BLaER1 treated with 17β-estradiol and CSF1 and Interleukin-3, amounts not matched to agents 10 nM and 100 nM (cell line): ENCODE results near the gene TMEM247.

Experiments
- H3K27ac ChIP-seq, 11 experiments: shearing (Covaris generic); formaldehyde crosslinking; 2 replicates each; pipeline ENCODE4 v1.8.1; 2022
- H3K27me3 ChIP-seq, 11 experiments: shearing (Covaris generic); formaldehyde crosslinking; 2 replicates each; pipeline ENCODE4 v1.8.1; 2022
- H3K36me3 ChIP-seq, 11 experiments: shearing (Covaris generic); formaldehyde crosslinking; 2 replicates each; pipeline ENCODE4 v1.8.1; 2022
- H3K4me1 ChIP-seq, 10 experiments: shearing (Covaris generic); formaldehyde crosslinking; 2 replicates each; pipeline ENCODE4 v1.8.1; 2022
- H3K4me2 ChIP-seq, 11 experiments: shearing (Covaris generic); formaldehyde crosslinking; 2 replicates each; pipeline ENCODE4 v1.8.1; 2022
- H3K4me3 ChIP-seq, 10 experiments: shearing (Covaris generic); formaldehyde crosslinking; 2 replicates each; pipeline ENCODE4 v1.8.1; 2022
- H3K9ac ChIP-seq, 11 experiments: shearing (Covaris generic); formaldehyde crosslinking; 2 replicates each; pipeline ENCODE4 v1.8.1; 2022
- H3K9me3 ChIP-seq, 11 experiments: shearing (Covaris generic); formaldehyde crosslinking; replicated peaks in 1 of 11; 2 replicates each; pipeline ENCODE4 v1.8.1; 2022
- H4K20me1 ChIP-seq, 11 experiments: shearing (Covaris generic); formaldehyde crosslinking; 2 replicates each; pipeline ENCODE4 v1.8.1; 2022
- Cebpa-rat ChIP-seq, 11 experiments: shearing (Covaris generic); IDR thresholded peaks; 2 replicates each; pipeline ENCODE4 v1.8.1; 2022

Gene TMEM247

DNA sequence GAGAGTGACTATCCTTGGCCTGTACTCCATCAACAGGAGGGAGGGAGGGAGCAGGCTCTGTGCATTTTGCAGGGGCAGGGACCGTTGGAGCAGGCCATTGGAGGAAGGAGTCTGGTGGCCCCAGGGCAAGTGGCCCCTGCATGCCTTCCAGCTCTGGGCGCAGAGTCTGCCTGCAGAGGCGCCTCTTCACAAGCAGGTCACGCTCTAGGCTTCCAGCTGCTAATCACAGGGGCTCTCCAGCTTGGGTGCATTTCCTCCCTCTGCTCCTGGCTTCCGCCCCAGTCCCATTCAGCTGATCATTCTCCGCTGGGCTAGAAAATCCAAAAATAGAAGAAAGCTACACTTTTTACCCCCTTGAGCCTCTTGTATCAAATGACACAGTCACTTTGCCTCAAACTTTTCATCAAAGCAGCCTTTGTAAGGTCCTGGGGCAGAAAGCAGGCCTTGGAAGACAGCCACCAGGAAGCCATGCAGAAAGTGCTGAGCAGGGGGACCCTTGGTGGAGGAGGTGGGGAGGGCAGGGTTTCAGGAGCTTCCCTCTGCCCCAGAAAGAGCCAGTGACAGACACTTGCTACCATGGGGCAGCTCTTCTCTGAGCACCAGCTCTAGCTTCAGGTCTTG lies 11.3 kb downstream of the TMEM247 start:
- Histone ChIP-seq H3K4me3 (peak overlapping the region in 2 of 10 experiments; percentile 19 to 22; a peak in 2 of 20 replicates), H3K9me3 (no peaks in the 10 kb centered on the region), H3K9ac (peak overlapping the region; percentile 6 to 62 (median 35); a peak in 17 of 22 replicates), H3K4me2 (peak overlapping the region; percentile 54 to 90 (median 83)), H4K20me1 (0 out of 22 replicates have a peak, but pooled peaks cover 0 to 4% (median 0%) of the 10 kb centered on the region in 11 experiments), H3K27me3 (no peaks in the 10 kb centered on the region), H3K27ac (peak overlapping the region; percentile 36 to 71 (median 64); a peak in 21 of 22 replicates), H3K4me1 (peaks cover 41 to 56% (median 54%) of the 10 kb centered on the region in 10 experiments), H3K36me3 (no peaks in the 10 kb centered on the region)
- TF ChIP-seq Cebpa-rat (IDR thresholded peaks at IDR 0.05) = no peak

DNA sequence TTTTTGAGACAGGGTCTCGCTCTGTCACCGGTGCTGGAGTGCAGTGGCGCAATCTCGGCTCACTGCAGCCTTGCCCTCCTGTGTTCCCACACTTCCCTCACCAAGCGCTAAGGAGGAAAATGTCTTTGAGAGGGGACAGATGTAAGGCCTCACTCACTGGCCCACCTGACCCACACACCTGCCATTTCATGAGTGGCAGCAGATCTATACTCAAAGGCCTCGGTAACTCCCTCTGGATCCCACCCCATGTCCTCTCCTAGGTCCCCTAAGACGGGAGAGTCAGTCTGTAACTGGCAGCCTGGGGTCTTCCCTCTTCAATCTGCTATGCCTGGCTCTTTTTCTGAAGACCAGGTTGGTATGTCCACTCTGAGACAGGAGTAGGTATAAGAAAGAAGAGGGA lies 12.9 kb downstream of the TMEM247 start:
- Histone ChIP-seq H3K4me1 (peaks cover 38 to 56% (median 54%) of the 10 kb centered on the region in 10 experiments), H3K36me3 (no peaks in the 10 kb centered on the region), H4K20me1 (0 out of 22 replicates have a peak, but pooled peaks cover 0 to 4% (median 0%) of the 10 kb centered on the region in 11 experiments), H3K27ac (peak overlapping the region in 2 of 11 experiments; percentile 13 to 68; a peak in 2 of 22 replicates), H3K9ac (no peak overlapping the region), H3K4me3 (no peak overlapping the region), H3K4me2 (peak overlapping the region in 9 of 11 experiments; percentile 50 to 90 (median 83); a peak in 15 of 22 replicates), H3K9me3 (no peaks in the 10 kb centered on the region), H3K27me3 (peaks cover 2 to 7% (median 4%) of the 10 kb centered on the region in 11 experiments; a peak in 17 of 22 replicates)
- TF ChIP-seq Cebpa-rat (IDR thresholded peaks at IDR 0.05) = no peak

DNA sequence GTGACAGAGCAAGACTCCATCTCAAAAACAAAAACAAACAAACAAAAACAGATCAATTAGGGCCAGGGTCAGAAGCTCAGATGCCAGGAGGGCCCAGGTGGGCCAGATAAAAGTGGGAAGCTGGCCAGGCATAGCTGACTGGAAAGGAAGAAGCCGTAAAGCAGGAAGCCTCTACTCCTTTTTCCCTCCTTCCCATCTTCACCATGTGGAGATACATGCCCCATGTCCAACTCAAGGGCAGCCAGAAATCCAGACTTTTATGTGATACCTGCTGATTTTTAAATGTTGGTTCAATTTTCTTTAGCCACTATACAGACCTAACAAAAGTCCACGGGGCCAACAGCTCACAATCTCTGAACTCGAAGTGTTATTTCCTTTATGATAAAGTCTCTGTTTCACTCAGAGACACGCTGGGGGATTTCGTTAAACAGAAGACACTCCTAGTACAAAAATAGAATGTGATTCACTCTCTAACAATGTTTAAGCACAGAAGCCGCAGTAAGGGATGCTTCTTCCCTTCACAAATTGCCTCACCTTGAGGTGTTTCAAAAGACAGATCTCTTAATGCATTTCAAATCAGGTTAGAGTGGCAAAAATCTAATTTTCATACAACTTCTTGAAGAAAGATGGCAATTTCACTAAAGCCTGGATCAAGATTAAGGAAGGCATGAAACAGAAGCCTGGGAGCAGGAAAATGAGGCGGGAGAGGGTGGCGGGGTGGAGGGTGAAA lies 14.0 kb downstream of the TMEM247 start:
- H3K27me3 ChIP-seq = peaks cover 7 to 18% (median 15%) of the 10 kb centered on the region in 11 experiments; a peak in 20 of 22 replicates
- H3K9ac ChIP-seq = no peak overlapping the region; a peak in 1 of 22 replicates
- H4K20me1 ChIP-seq = peaks cover 0 to 4% (median 0%) of the 10 kb centered on the region in 11 experiments; a peak in 1 of 22 replicates
- H3K36me3 ChIP-seq = no peaks in the 10 kb centered on the region
- TF ChIP-seq Cebpa-rat (IDR thresholded peaks at IDR 0.05) = no peak
- H3K27ac ChIP-seq = peak overlapping the region in 8 of 11 experiments; percentile 12 to 52 (median 30); a peak in 10 of 22 replicates
- H3K4me1 ChIP-seq = peaks cover 49 to 57% (median 55%) of the 10 kb centered on the region in 10 experiments
- H3K9me3 ChIP-seq = no peaks in the 10 kb centered on the region
- no peak overlapping the region for H3K4me3 ChIP-seq
- H3K4me2 ChIP-seq = peak overlapping the region; percentile 48 to 90 (median 78); a peak in 21 of 22 replicates

DNA sequence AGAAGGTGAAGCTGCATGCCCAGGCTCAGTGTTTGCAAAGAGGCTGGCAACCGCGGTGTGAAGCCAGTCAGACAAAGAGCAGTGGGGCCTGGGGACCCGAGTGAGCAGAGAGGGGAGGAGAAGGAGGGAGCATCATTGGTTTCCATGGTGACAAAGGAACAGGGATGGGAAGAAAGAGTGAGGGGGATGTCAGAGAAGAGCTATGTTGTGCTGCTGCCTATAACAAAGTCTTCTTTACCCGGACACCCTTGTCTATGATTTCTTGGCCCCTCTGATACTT lies 14.5 kb downstream of the TMEM247 start:
- no peak for TF ChIP-seq Cebpa-rat (IDR thresholded peaks at IDR 0.05)
- Histone ChIP-seq H3K4me1 (peaks cover 51 to 60% (median 52%) of the 10 kb centered on the region in 10 experiments), H3K36me3 (no peaks in the 10 kb centered on the region), H3K27me3 (peaks cover 8 to 23% (median 20%) of the 10 kb centered on the region in 11 experiments; a peak in 21 of 22 replicates), H3K4me2 (peak overlapping the region in 10 of 11 experiments; percentile 50 to 90 (median 80); a peak in 18 of 22 replicates), H3K9ac (no peak overlapping the region), H3K4me3 (no peak overlapping the region), H3K27ac (peak overlapping the region in 2 of 11 experiments; percentile 8 to 24; a peak in 2 of 22 replicates), H3K9me3 (no peaks in the 10 kb centered on the region), H4K20me1 (peaks cover 0 to 4% (median 0%) of the 10 kb centered on the region in 11 experiments; a peak in 1 of 22 replicates)

DNA sequence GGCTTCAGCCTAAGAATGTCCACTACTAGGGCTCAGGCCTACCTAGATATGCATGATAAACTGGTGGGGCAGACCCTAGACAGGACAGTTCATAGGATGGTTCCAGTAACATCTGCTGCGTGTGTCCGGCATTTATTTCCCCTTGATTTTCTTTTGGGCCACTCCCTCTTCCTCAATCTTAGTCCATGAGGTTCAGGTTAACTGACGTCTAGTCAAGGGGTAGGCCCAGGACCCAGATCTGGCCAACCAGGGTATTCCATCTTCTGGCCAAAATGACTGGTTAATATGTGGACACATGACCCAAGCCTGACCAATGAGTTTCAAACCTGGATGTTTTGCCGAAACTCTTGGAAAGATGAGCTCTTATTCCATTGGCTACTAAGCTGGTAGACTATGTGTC lies 15.2 kb downstream of the TMEM247 start:
- H3K4me3 ChIP-seq = no peak overlapping the region
- no peak overlapping the region for H3K4me2 ChIP-seq
- H4K20me1 ChIP-seq = peaks cover 0 to 4% (median 0%) of the 10 kb centered on the region in 11 experiments; a peak in 1 of 22 replicates
- no peaks in the 10 kb centered on the region for H3K36me3 ChIP-seq
- TF ChIP-seq Cebpa-rat (IDR thresholded peaks at IDR 0.05) = no peak
- no peak overlapping the region for H3K9ac ChIP-seq
- H3K27ac ChIP-seq = no peak overlapping the region
- peaks cover 15 to 30% (median 27%) of the 10 kb centered on the region in 11 experiments for H3K27me3 ChIP-seq
- H3K4me1 ChIP-seq = peaks cover 44 to 54% (median 45%) of the 10 kb centered on the region in 10 experiments
- H3K9me3 ChIP-seq = no peaks in the 10 kb centered on the region

DNA sequence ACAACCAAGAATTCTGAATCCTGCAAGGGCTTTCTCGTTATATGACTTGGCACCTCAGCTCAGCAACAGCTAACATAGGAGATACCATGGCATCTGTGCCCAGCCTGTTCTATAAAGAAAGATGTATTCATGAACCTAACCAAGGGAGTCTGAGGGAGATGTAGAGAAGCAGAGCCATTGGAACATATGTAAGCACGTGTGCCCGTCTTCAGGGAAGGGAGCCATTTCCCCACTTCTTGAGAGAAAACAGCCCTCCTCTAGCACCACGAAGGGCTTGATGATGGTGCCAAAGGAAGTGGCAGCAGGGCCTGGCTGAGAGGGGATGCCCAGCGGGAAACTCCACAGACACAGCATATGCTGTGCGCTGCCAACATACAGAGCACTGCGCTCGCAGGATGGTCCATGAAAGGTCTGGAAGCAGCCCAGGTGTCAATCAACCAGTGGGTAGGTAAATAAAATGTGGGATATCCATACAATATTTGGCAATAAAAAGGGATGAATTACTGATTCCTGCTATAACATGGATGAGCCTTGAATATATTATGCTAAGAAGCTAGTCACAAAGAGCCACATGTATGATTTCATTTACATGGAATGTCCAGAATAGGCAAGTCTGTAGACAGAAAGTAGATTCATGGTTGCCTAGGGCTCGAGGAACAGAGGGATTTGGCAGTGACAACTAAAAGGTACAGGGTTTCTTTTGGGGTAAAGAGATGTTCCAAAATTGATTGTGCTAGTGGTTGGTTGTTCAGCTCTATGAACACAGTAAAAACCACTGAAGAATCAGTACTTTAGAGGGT lies 16.1 kb downstream of the TMEM247 start:
- no peak overlapping the region for H3K4me2 ChIP-seq
- H3K27me3 ChIP-seq = peaks cover 23 to 38% (median 35%) of the 10 kb centered on the region in 11 experiments
- no peaks in the 10 kb centered on the region for H3K36me3 ChIP-seq
- TF ChIP-seq Cebpa-rat (IDR thresholded peaks at IDR 0.05) = no peak
- H3K4me3 ChIP-seq = no peak overlapping the region
- no peak overlapping the region for H3K9ac ChIP-seq
- no peak overlapping the region for H3K27ac ChIP-seq
- peaks cover 0 to 7% (median 0%) of the 10 kb centered on the region in 11 experiments; a peak in 5 of 22 replicates for H3K9me3 ChIP-seq
- peaks cover 40 to 52% (median 44%) of the 10 kb centered on the region in 10 experiments for H3K4me1 ChIP-seq
- H4K20me1 ChIP-seq = no peaks in the 10 kb centered on the region; a peak in 1 of 22 replicates

DNA sequence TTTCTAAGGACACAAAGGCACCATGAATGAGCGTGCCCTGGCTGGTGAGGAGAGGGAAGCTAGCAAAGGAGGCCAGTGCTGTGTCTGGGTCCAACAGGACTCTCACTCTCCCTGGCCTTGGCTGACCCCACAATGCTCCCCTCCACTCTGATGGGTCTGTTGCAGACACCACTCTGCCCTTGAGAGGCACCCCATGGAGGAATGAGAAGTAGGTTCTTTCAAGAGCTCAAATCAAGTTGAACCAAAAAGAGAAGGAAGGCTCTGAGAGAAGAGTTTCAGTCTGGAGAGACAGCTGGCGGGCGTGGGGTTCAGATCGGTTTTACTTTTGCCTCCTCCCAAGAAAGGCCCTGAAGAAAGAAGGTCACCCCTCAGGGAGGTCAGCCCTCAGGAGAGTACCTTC lies 18.4 kb downstream of the TMEM247 start:
- peaks cover 0 to 7% (median 0%) of the 10 kb centered on the region in 11 experiments; a peak in 5 of 22 replicates for H3K9me3 ChIP-seq
- TF ChIP-seq Cebpa-rat (IDR thresholded peaks at IDR 0.05) = no peak
- peaks cover 32 to 50% (median 46%) of the 10 kb centered on the region in 11 experiments for H3K27me3 ChIP-seq
- peaks cover 17 to 45% (median 21%) of the 10 kb centered on the region in 10 experiments for H3K4me1 ChIP-seq
- no peak overlapping the region for H3K4me3 ChIP-seq
- no peaks in the 10 kb centered on the region; a peak in 1 of 22 replicates for H4K20me1 ChIP-seq
- H3K27ac ChIP-seq = no peak overlapping the region
- H3K4me2 ChIP-seq = peak overlapping the region in 2 of 11 experiments; percentile 69 to 79; a peak in 4 of 22 replicates
- no peaks in the 10 kb centered on the region for H3K36me3 ChIP-seq
- no peak overlapping the region for H3K9ac ChIP-seq

DNA sequence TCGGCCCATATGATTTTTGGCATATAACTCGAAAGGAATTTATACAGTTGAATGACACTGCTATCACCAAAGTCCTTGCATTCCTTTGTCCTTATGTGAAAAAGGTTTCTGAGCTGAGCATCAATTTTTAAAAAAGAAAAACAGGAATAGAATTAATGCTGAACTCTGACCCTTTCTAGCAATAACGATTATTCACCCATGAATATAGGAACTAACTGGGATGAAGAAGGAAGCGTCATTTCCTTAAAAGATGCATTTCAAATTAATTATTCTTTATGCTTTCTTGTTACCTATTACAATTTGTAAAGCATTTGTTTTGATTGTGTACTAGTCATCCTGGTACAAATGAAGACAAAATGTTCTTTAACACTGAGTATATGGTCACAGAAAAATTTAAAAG lies 19.3 kb downstream of the TMEM247 start:
- TF ChIP-seq Cebpa-rat (IDR thresholded peaks at IDR 0.05) = no peak
- H3K4me2 ChIP-seq = peak overlapping the region in 3 of 11 experiments; percentile 7 to 79 (median 69); a peak in 4 of 22 replicates
- no peak overlapping the region for H3K4me3 ChIP-seq

More for the DNA sequence above, 19.3 kb downstream of the TMEM247 start:
- H3K27me3 ChIP-seq = peaks cover 32 to 50% (median 46%) of the 10 kb centered on the region in 11 experiments
- no peak overlapping the region for H3K27ac ChIP-seq
- H3K4me1 ChIP-seq = peaks cover 8 to 42% (median 11%) of the 10 kb centered on the region in 10 experiments; a peak in 19 of 20 replicates
- H3K36me3 ChIP-seq = no peaks in the 10 kb centered on the region
- H3K9ac ChIP-seq = no peak overlapping the region
- H3K9me3 ChIP-seq = peaks cover 0 to 7% (median 0%) of the 10 kb centered on the region in 11 experiments; a peak in 5 of 22 replicates
- no peaks in the 10 kb centered on the region; a peak in 1 of 22 replicates for H4K20me1 ChIP-seq
